GM12891 (cell line): ENCODE data around the gene SPNS2.

Experiments used
- DNase-seq: peaks from one replicate; pipeline ENCODE4 v3.0.0; 2011; ENCODE audit warnings: low spot score; ENCODE audit not compliant: insufficient read length
- FAIRE-seq: peaks from 2 replicates; lab custom pipeline; 2011; peaks lifted over from hg19 to GRCh38; lab: Jason Lieb, UNC
- PAX5 ChIP-seq: IDR thresholded peaks from 2 replicates; pipeline ENCODE4 v1.6.1; 2011; ENCODE audit warnings: low read length, moderate library complexity, mild to moderate bottlenecking; ENCODE audit not compliant: insufficient read depth, severe bottlenecking
- POLR2A ChIP-seq: IDR thresholded peaks from 2 replicates; pipeline ENCODE4 v1.6.1; 2011; ENCODE audit warnings: low read depth, low read length, control low read depth
- POLR2AphosphoS5 ChIP-seq: IDR thresholded peaks from 2 replicates; pipeline ENCODE4 v1.6.1; 2011; ENCODE audit warnings: low read depth, low read length, control low read depth
- POU2F2 ChIP-seq: IDR thresholded peaks from 2 replicates; pipeline ENCODE4 v1.6.1; 2011; ENCODE audit warnings: low read depth, mild to moderate bottlenecking, control low read depth, low read length, moderate library complexity
- SPI1 ChIP-seq: IDR thresholded peaks from 2 replicates; pipeline ENCODE4 v1.6.1; 2011; ENCODE audit warnings: low read depth, low read length, control low read depth
- TAF1 ChIP-seq: IDR thresholded peaks from 2 replicates; pipeline ENCODE4 v1.6.1; 2011; ENCODE audit warnings: low read depth, low read length, control low read depth

The SPNS2 gene

DNA sequence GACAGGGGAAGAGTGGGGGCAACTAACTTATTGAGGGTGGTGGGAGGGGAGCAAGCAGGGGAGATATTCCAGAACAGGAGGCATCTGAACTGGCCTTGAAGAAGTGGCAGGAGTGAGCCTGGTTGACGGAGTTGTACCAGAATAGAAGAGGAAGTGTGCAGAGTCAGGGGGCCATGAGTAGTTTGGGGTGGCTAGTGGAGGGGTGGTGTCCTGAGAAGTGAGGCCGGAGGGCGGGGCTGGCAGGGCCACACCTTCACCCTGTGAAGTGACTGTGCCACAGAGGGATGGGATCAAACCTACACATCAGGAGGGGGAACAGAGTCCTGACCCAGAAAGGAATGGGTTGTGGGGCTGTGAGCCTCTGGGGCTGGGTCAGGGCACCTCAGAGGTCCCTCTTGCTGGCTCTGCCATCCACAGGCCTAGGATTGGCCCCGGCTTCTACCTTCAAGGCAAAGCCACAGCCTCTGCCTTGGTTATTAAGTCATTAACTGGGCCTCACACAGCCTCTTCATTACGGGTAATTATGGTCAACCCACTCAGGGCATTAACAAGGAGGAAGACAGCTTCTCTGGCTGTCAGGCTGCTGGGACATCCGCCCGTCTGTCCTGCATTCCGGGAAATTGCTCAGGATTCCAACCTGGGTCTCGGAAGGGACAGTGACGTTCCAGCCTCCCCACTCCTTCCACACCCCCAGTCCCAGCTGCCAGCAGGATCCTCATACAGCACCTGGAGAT is 12.7 kb downstream of the SPNS2 start:
- FAIRE-seq (no peak), DNase-seq (no peak)
- peak; percentile 72 for TF ChIP-seq SPI1
- no peak for TF ChIP-seq POLR2A
- no peak for TF ChIP-seq PAX5

DNA sequence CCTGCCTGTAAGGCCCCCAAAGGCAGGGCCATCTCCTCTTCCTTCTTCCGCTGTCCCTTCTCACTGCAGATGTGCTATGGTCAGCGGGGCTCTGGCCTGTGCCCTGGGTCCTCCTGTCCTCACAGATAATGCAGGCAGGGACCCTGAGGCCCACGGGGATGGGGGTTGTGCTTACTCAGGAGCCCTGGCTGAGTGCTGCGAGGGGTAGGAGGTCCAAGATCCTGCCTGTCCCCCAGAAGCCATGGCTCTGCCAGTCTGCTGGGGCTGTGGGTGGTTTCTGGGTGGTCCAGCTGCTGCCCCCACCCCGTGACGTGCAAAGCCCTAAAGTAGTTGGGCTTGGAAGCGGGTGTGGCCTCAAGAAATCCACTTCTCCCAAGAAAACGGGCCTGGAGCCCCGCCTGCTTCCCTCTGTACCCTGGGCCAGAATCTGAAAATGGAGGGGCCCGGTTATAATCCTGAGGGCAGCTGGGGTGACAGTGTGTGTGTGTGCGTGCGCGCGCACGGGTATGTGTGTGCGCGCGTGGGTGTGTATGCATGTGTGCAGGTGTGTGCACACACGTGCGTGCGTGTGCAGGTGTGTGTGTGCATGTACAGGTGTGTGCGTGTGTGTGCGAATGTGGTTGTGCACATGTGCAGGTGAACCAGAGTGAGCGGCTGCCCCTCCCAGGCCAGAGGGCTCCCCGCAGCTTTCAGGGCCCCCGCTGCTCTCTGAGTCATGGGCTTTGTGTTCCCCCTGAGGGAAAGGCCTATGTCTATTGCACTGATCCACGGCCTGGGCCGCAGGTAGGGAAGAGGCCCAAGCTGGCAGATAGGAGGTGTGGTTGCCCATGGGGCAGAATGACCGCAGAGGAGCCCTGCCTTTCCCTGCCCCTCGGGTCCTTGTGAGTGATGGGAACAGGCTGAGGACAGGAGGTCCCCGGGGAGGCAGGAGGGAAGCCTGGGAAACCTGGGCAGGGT is 13.8 kb downstream of the SPNS2 start:
- DNase-seq, result no peak
- no peak for TF ChIP-seq TAF1
- TF ChIP-seq POU2F2, result no peak
- no peak for TF ChIP-seq POLR2A
- no peak for TF ChIP-seq POLR2AphosphoS5
- TF ChIP-seq PAX5, result no peak
- TF ChIP-seq SPI1, result no peak
- peak; percentile 43 for FAIRE-seq

DNA sequence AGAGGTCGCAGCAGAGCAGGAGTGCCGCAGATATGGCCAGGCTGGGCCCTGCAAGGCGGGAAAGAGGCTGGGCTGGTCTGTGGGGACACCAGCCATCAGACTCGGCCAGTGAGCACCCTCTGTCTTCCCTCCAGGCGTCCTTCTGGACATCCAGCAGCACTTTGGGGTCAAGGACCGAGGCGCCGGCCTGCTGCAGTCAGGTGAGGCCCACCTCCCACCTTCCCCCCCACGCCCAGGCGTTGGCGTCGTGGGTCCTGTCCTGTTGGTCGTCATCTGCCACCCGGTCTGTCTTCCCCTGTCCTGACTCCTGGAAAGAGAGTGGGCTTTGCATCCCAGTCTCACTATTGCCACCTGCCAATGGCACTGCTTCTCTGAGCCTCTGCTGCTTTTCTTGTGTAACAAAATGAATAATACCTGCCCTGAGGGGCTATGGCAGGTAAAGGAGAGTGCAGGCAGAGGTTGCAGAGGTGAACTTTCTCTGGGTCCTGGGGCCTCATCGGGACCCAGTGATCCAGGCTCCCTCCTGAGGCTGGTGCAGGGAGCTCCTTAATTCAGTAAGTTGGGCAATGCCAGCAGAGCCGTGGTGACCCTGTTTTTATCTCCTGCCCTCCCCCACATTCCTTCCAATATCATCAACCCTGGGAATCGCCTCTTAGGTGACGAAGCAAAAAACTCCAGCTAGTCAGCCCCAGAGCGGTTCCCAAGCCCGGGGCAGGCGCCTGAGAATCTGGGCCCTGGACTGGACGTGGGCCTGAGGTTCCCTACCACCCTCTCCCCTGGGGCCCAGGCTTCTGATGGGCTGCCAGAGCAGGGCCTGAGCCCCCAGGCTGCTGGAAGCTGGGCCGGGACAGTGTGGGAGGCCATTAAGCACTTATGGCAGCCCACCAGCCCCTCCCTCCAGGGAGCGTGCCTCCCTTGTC is 14.7 kb downstream of the SPNS2 start:
- no peak for DNase-seq
- TF ChIP-seq POU2F2, result no peak
- no peak for TF ChIP-seq POLR2A
- TF ChIP-seq POLR2AphosphoS5, result no peak
- TF ChIP-seq TAF1, result no peak
- TF ChIP-seq SPI1, result no peak
- TF ChIP-seq PAX5, result no peak
- no peak for FAIRE-seq

DNA sequence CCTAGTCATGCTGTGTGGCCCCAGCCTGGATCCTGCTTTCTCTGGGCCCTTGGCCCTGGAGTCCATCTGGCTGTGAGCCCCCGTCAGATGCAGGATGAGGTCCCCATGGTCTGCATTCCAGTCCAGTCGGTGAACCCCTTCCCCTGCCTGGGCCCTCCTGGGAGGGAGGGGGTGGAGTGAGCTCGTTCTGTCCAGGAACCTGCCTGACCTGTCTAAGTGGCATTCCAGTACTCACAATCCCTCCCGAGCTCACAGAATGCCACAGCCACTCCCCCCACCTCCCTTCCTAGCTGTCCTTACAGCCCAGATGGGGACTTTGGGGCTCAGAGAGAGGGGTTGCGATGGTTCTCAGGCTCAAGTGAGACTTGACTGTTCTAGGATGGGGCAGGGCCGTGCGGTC is 15.5 kb downstream of the SPNS2 start:
- FAIRE-seq (no peak), DNase-seq (no peak)
- TF ChIP-seq POLR2AphosphoS5 (no peak), PAX5 (no peak), POLR2A (no peak), POU2F2 (no peak), SPI1 (no peak), TAF1 (no peak)

DNA sequence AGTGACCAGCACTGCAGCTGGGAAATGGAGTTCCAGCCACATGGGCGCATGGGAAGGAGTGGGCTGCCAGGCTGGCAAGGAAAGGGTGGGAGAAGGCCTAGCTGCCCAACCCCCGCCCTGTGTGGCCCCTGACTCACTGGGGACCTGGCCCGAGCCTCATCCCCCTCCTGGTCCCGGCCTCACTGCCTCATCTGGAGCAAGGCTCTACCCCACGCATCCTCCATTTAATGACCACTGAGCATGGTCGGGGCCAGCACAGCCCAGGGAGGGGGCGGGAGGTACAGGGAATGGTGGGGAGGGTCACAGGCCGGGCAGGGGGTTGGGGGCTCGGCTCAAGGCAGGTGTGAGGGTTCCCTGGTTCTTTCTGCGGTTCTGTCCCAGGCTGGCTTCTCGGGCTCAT is 16.1 kb downstream of the SPNS2 start:
- TF ChIP-seq TAF1, result no peak
- no peak for TF ChIP-seq POU2F2
- no peak for TF ChIP-seq PAX5
- no peak for TF ChIP-seq SPI1
- no peak for TF ChIP-seq POLR2A
- TF ChIP-seq POLR2AphosphoS5, result no peak
- no peak for DNase-seq
- FAIRE-seq, result no peak

DNA sequence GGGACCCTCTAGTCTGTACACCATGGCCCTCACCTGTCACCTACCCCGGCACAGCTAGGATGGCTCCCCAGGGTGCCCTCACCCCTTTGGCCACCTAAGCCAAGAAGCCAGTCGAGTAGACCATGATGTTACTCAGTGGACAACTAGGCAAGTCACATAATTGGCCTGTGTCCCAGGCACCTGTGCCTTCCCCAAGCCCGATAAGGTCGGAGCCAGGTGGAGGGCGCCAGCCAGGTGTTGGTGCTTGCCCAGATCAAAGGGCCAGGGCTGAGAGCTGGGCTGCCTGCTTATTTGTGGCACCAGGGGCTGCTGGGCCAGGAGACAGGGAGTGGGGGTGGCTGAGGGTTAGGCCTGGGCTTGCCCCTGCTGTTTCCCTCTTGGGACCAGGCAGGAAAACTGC is 16.8 kb downstream of the SPNS2 start:
- TF ChIP-seq SPI1, result no peak
- FAIRE-seq, result no peak

DNA sequence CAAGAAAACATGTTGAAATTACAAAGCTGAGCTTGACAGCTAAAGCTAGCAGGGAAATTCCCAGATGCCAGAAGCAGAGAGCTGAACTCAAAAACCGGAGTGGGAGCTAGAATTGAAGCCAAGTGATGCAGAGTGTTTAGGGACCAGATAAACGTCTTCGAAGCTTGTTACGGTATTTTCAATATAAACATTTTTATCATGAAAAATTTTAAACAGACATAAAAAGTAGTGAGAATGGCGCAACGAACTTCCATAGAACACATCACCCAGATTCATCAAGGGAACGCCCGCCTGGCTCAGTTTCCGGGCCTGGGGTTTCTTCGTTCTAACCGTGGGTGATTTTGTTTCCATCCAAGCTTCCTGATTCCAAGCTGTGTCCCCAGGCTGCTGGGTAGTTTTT is 18.1 kb downstream of the SPNS2 start:
- DNase-seq, result no peak
- FAIRE-seq, result no peak

More for the DNA sequence above, 16.8 kb downstream of the SPNS2 start:
- no peak for DNase-seq

DNA sequence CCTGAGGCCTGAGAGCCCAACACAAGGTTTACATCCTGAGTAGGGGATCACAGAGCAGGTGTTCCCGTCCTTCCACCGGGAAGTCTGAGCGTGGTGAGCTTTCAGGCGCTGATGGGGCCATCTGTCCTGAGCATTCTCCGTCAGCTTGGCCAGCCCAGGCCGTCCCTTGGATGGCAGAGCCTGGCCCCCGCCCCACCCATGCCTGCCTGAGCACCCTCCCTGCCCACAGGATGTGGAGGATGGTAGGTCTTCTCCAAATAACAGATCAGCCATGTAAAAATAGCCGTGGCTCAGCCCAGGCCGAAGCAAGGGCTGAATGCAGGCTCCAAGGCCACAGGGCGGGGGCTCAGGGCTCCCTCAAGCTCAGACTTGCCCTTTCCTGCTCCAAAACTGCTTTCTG is 20.2 kb downstream of the SPNS2 start:
- no peak for DNase-seq
- no peak for FAIRE-seq
- TF ChIP-seq TAF1 (no peak), POLR2A (no peak), POLR2AphosphoS5 (no peak), SPI1 (no peak), POU2F2 (no peak), PAX5 (no peak)

More for the DNA sequence above, 18.1 kb downstream of the SPNS2 start:
- TF ChIP-seq PAX5 (no peak), SPI1 (no peak), POLR2AphosphoS5 (no peak), TAF1 (no peak), POU2F2 (no peak), POLR2A (no peak)

DNA sequence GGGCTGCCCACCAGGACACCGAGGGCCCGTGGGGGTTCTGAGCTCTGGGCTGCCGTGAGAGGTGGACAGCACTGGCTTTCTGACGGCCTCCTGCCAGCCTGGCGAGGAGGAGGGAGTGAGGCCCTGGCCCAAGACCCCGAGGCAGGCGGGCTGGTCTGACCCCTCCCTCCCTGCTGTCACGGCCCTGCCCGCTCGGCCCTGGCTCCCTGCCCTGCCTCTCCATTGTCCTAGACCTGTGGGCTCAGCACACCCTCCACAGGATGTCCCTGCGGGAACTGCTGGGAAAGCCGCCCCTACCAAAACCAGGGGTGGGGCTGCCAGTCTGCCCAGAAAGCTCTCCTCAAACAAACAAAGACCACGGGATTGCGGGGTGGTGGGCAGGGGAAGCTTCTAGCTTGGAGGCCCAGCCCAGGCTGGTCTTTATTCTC is 20.7 kb downstream of the SPNS2 start:
- DNase-seq (no peak), FAIRE-seq (no peak)
- TF ChIP-seq POLR2AphosphoS5, result no peak
- TF ChIP-seq PAX5, result no peak
- no peak for TF ChIP-seq POLR2A
- TF ChIP-seq SPI1, result no peak
- no peak for TF ChIP-seq TAF1
- TF ChIP-seq POU2F2, result no peak
